A549 (cell line): ENCODE results near the gene ADARB1.

ENCODE experiments used
- CHD4 ChIP-seq: fragments of 200-600 bp; sonication (generic); IDR thresholded peaks from 2 replicates; pipeline ENCODE4 v1.6.1; 2016; ENCODE audit warnings: antibody characterized with exemption, mild to moderate bottlenecking, borderline replicate concordance
- ESRRA ChIP-seq: fragments of 150-350 bp; IDR thresholded peaks from 2 replicates; pipeline ENCODE4 v1.6.1; 2014; ENCODE audit warnings: mild to moderate bottlenecking, low read length, borderline replicate concordance
- POLR2A ChIP-seq: IDR thresholded peaks from 2 replicates; pipeline ENCODE4 v1.6.1; 2012; ENCODE audit warnings: mild to moderate bottlenecking, low read length
- RCOR1 ChIP-seq: fragments of 150-350 bp; IDR thresholded peaks from 2 replicates; pipeline ENCODE4 v1.6.1; 2014; ENCODE audit warnings: antibody characterized with exemption, low read length, low read depth
- SREBF2 ChIP-seq: fragments of 450-650 bp; IDR thresholded peaks from 2 replicates; pipeline ENCODE4 v1.6.1; 2014; ENCODE audit warnings: mild to moderate bottlenecking, moderate library complexity
- ZSCAN20 ChIP-seq: fragments of 250-450 bp; sonication (Bioruptor Pico); IDR thresholded peaks from 2 replicates; pipeline ENCODE4 v1.8.0; 2022; ENCODE audit warnings: mild to moderate bottlenecking, moderate library complexity
- TF ChIP-seq, protein P1 (sequence below): fragments of 200-600 bp; sonication (generic); IDR thresholded peaks from 2 replicates; pipeline ENCODE4 v1.6.1; 2016; ENCODE audit warnings: antibody characterized with exemption, mild to moderate bottlenecking, moderate library complexity
- TF ChIP-seq, protein P2 (sequence below): fragments of 450-650 bp; IDR thresholded peaks from 2 replicates; pipeline ENCODE4 v1.6.1; 2014; ENCODE audit warnings: antibody characterized with exemption
- TF ChIP-seq, protein P3 (sequence below): fragments of >200 bp; sonication (Bioruptor Twin); formaldehyde crosslinking; IDR thresholded peaks from 3 replicates; pipeline ENCODE4 v1.5.1; 2016
- TF ChIP-seq, protein P4 (sequence below): IDR thresholded peaks from 2 replicates; pipeline ENCODE4 v1.6.1; 2012

DNA sequence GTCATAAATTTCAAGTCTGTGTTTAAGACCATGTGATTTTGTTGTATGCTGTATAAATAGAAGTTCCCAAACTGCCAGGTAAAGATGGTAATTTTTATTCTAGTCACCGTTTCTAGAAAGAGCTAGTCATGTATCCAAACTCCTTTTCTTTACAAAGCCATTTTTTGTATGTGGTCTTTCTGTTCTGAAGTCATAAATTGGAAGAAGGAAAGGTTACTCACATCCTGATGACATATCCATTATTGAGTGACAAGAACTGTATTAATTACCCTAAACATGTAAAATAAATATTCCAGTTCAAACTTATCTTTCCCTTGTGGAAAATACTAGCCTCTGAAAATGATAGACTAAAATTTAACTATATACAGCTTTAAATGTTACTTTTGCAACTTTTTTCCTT is 108.6 kb downstream of the ADARB1 start:
- no peak for TF ChIP-seq CHD4
- TF ChIP-seq ESRRA = no peak
- TF ChIP-seq, protein P1, sequence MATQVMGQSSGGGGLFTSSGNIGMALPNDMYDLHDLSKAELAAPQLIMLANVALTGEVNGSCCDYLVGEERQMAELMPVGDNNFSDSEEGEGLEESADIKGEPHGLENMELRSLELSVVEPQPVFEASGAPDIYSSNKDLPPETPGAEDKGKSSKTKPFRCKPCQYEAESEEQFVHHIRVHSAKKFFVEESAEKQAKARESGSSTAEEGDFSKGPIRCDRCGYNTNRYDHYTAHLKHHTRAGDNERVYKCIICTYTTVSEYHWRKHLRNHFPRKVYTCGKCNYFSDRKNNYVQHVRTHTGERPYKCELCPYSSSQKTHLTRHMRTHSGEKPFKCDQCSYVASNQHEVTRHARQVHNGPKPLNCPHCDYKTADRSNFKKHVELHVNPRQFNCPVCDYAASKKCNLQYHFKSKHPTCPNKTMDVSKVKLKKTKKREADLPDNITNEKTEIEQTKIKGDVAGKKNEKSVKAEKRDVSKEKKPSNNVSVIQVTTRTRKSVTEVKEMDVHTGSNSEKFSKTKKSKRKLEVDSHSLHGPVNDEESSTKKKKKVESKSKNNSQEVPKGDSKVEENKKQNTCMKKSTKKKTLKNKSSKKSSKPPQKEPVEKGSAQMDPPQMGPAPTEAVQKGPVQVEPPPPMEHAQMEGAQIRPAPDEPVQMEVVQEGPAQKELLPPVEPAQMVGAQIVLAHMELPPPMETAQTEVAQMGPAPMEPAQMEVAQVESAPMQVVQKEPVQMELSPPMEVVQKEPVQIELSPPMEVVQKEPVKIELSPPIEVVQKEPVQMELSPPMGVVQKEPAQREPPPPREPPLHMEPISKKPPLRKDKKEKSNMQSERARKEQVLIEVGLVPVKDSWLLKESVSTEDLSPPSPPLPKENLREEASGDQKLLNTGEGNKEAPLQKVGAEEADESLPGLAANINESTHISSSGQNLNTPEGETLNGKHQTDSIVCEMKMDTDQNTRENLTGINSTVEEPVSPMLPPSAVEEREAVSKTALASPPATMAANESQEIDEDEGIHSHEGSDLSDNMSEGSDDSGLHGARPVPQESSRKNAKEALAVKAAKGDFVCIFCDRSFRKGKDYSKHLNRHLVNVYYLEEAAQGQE = no peak
- TF ChIP-seq, protein P2, sequence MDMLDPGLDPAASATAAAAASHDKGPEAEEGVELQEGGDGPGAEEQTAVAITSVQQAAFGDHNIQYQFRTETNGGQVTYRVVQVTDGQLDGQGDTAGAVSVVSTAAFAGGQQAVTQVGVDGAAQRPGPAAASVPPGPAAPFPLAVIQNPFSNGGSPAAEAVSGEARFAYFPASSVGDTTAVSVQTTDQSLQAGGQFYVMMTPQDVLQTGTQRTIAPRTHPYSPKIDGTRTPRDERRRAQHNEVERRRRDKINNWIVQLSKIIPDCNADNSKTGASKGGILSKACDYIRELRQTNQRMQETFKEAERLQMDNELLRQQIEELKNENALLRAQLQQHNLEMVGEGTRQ = no peak
- TF ChIP-seq, protein P3, sequence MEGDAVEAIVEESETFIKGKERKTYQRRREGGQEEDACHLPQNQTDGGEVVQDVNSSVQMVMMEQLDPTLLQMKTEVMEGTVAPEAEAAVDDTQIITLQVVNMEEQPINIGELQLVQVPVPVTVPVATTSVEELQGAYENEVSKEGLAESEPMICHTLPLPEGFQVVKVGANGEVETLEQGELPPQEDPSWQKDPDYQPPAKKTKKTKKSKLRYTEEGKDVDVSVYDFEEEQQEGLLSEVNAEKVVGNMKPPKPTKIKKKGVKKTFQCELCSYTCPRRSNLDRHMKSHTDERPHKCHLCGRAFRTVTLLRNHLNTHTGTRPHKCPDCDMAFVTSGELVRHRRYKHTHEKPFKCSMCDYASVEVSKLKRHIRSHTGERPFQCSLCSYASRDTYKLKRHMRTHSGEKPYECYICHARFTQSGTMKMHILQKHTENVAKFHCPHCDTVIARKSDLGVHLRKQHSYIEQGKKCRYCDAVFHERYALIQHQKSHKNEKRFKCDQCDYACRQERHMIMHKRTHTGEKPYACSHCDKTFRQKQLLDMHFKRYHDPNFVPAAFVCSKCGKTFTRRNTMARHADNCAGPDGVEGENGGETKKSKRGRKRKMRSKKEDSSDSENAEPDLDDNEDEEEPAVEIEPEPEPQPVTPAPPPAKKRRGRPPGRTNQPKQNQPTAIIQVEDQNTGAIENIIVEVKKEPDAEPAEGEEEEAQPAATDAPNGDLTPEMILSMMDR = no peak
- TF ChIP-seq RCOR1 = no peak
- no peak for TF ChIP-seq POLR2A
- TF ChIP-seq SREBF2 = no peak
- TF ChIP-seq ZSCAN20 (CRISPR knock-in tag) = no peak
- TF ChIP-seq, protein P4, sequence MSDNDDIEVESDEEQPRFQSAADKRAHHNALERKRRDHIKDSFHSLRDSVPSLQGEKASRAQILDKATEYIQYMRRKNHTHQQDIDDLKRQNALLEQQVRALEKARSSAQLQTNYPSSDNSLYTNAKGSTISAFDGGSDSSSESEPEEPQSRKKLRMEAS = no peak
